GM18520 (cell line): ENCODE measurements around the gene EFL1.

ENCODE experiments used
- ATAC-seq: cut with Tn5 transposase; IDR thresholded peaks from one replicate; pipeline ENCODE4 v1.9.1; 2021; ENCODE audit not compliant: unreplicated experiment

EFL1 gene

GRCh38 chr15:82126346-82126745 lies 136.2 kb downstream of the EFL1 start:
- no peak for ATAC-seq

GRCh38 chr15:82124331-82125263 lies 137.9 kb downstream of the EFL1 start:
- no peak for ATAC-seq

DNA sequence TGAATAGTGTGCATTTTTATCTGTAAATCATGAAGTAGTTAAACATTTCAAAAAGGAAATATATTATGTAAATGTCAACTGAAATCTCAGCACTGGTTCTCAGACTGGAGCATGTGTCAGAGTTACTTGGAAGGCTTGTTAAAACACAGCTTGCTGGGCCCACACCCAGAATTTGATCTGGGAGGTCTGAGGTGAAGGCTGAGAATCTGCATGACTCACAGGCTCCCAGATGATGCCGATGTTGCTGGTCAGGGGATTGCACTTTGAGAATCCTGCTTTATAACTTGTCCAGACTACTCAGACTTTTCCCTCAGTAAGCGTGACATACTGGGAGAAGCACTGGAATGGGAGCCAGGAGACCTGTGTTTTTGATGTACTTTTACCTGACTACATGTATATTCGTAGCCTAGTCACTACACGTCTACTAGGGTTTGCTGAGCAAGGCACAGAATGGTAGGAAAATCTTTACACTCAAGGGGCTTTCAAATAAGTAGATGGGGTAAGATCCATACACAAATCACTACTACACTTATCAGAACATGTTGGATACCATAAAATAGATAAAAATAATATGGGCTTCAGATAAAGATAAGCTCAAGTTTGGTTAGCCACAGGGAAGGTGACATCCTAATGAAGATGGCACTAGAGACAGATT lies 139.7 kb downstream of the EFL1 start:
- no peak for ATAC-seq

- ATAC-seq = no peak
These were observed 144.5 kb downstream of the EFL1 start for GRCh38 chr15:82118040-82118439.

DNA sequence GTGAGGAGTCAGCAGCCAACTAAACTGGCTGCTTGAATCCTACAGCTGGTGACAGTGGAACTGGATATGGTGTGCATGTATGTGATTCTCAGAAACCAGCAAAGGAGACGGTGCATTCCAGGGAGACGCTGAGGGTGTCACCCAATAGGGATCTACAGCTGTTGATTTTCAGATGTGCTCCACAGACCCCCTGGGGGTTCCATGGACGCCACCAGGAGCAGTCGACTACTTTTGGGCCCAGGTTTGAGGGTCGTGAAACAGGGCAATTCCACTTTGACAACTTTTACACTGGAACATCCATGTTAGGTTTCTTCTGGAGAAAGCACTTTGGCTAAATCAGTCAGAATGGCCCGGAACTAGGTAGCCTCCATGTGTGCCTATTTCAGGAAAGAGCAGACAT lies 145.2 kb downstream of the EFL1 start:
- ATAC-seq = no peak

DNA sequence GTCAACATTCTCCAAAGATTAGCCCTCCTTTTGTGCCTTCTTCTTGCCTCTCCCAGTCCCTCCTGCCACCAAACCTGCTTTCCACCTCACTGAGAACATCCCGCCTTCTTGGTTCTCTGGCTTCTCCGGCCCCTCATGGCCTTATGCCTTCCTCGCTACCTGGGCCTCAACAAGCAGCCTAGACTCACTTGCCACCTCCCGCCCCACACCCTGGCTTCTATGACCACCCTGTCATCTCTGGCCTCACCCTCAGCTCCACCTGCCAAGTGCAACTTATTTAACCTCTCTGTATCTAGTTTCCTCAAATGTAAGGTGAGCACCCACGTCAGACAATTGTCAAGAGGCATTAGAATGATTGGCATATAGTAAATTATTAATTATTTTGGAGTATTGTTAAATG lies 147.9 kb downstream of the EFL1 start:
- ATAC-seq = no peak

GRCh38 chr15:82113106-82113715 lies 149.3 kb downstream of the EFL1 start:
- ATAC-seq = no peak

DNA sequence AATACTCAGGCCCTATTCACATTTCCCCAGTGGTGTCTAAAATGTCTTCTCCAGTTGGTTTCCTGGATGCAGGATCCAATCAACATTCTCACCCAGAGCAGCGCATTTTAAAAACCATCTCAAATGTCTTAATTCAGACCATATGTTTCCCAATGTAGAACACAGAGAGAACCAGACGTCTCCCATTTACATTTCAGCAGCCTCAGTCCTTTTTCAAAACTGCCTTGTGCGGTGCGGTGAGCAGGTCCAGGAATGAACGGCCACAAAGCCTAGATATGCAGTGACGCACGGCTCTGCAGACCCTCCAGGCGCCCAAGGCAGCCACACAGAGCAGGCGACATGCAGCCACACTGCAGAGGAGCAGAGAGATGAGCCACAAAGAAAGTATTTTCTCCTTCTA lies 150.6 kb downstream of the EFL1 start:
- no peak for ATAC-seq

DNA sequence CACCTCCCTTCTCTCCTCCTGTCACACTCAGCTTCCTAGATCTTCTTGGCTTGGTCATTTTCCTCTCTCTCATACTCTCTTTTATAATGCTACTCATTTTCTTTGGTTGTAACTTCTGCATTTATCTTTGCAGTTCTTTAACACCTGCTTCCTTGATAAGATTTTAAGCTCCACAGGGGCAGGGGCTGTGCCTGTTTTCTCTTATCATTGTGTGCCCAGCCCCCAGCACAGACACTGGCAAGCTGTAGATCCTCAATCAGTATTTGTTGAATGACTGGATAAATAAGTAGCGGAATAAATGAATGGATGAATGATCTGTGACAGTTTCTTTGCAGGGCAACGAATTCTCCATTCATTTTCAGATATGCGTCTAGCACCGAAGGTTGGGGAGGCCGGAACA lies 152.4 kb downstream of the EFL1 start:
- no peak for ATAC-seq

DNA sequence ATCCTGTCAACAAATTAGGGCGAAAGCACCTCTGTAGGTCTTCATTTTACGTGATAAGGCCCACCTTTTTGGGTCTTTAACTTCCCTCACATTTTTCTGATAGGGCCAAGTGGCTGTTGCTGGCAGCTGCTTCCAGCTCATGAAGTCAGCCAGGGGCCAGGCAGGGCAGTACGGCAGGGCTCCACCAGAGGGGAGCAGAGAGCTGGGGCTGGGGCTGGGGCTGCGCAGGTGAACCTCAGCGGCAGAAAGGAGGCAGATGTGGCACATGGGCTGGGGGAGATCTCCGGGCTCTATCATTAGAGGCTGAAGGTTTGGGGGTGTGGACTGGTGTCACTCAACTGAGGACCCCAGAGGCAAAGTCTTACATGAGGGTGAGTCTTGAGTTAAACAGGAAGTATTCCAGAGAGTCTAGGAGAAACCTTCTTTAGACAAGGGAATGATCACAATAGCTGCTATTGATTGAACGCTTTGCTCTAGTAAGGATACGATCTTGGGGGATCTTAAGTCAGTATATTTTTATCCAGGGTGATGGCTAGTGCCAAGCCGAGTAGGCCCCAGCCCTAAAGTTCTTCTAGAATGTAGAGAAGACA lies 153.9 kb downstream of the EFL1 start:
- no peak for ATAC-seq

- no peak for ATAC-seq
These were observed 155.9 kb downstream of the EFL1 start for GRCh38 chr15:82106679-82107078.

- ATAC-seq = no peak
These were observed 156.9 kb downstream of the EFL1 start for GRCh38 chr15:82105451-82106215.

DNA sequence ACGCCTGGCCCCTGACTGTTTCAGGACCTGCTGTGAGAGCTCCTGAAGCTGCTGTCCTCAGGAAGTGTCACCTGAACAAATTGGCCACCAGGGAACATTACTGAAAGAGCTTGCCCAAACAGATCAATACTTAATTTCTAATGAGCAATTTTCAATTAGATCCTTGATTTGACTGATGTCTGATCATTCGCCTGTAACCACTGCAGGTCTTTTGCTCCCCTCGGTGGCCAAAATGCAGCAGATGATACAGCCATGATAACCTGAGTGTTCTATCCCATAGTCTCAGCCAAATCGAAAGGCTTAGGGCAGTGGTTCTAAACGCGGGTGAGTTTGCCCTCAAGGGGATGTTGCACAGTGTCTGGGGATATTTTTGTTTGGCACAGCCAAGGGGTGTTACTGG lies 159.1 kb downstream of the EFL1 start:
- ATAC-seq = no peak

- no peak for ATAC-seq
These were observed 162.2 kb downstream of the EFL1 start for GRCh38 chr15:82100111-82100929.

GRCh38 chr15:82098674-82099073 lies 163.9 kb downstream of the EFL1 start:
- no peak for ATAC-seq

- no peak for ATAC-seq
These were observed 166.7 kb downstream of the EFL1 start for GRCh38 chr15:82095803-82096202.

DNA sequence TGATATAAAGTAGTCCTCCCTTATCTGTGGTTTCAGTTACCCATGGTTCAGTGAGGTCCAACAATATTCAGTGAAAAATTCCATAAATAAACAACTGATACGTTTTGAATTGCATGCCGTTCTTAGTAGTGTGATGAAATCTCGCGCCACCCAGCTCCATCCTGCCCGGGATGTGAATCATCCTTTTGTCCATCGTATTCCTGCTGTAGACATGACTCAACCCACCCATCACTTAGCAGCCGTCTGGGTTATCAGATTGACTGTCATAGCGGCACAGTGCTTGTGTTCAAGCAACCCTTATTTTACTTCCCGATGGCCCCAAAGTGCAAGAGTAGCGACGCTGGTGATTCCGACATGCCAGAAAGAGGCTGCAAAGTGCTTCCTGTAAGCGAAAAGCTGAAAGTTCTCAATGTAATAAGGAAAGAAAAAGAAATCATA lies 168.7 kb downstream of the EFL1 start:
- ATAC-seq = no peak

DNA sequence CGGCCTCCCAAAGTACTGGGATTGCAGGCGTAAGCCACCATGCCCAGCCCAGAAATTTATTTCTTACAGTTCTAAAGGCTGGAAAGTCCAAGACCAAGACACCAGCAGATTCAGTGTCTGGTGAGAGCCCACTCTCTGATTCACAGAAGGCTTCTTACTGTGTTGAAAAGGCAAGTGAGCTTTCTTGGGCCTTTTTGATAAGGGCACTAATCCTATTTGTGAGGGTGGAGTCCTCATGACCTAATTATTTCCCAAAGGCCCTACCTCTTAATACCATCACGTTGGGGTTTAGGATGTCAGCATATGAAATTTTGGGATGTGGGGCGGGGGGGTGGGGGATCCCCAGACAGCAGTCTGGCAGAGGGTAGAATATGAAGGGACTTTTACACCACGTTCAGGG lies 169.2 kb downstream of the EFL1 start:
- ATAC-seq = no peak

- no peak for ATAC-seq
These were observed 170.8 kb downstream of the EFL1 start for GRCh38 chr15:82091636-82092140.
